GM19372 (cell line): ENCODE results near the gene RFESD.
"Not testable (repeated sequence)": the region's sequence is repeated elsewhere in the genome, so short reads cannot be mapped to it uniquely, and the experiment has no call there.

Source experiments
- ATAC-seq: cut with Tn5 transposase; IDR thresholded peaks from one replicate; pipeline ENCODE4 v1.9.1; 2021; ENCODE audit warnings: mild to moderate bottlenecking, low read depth, moderate library complexity; ENCODE audit not compliant: unreplicated experiment

The RFESD gene

GRCh38 chr5:95704150-95704549 lies 57.6 kb downstream of the RFESD start:
- no peak for ATAC-seq

DNA sequence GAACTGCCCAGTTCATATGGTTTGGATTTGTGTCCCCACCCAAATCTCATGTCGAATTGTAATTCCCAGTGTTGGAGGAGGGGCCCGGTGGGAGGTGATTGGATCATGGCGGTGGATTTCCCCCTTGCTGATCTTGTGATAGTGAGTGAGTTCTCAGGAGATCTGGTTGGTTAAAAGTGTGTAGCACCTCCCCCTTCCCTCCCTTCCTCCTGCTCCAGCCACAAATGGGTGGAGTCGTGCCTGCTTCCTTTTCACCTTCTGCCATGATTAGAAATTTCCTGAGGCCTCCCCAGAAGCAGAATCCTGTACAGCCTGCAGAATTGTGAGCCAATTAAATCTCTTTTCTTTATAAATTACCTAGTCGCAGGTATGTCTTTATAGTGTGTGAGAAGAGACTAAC lies 59.6 kb downstream of the RFESD start:
- not testable (repeated sequence) for ATAC-seq

GRCh38 chr5:95707055-95707454 lies 60.5 kb downstream of the RFESD start:
- ATAC-seq: no peak
